Ovary (tissue), 3 donors: ENCODE results near the gene DCAF4L1.

Experiments
- EP300 ChIP-seq: sonication (generic); formaldehyde crosslinking; IDR thresholded peaks from one replicate; pipeline ENCODE4 v1.6.1; 2017; ENCODE audit warnings: antibody characterized with exemption
- POLR2A ChIP-seq: fragments of 450-650 bp; IDR thresholded peaks from one replicate; pipeline ENCODE4 v1.6.1; 2017; ENCODE audit warnings: antibody characterized with exemption, mild to moderate bottlenecking, moderate library complexity
- TF ChIP-seq, protein P1 (sequence below), 3 donors: fragments of 450-650 bp in 2 of 3; fragments of 200-600 bp in 1 of 3; IDR thresholded peaks; one replicate each; pipeline versions ENCODE4 v1.5.1 to v1.8.0; 2016 to 2022; ENCODE audit warnings: antibody characterized with exemption in 3 of 3, mild to moderate bottlenecking in 1 of 3
- donor health status: DM: no; HTN: no; CAD: no.

DNA sequence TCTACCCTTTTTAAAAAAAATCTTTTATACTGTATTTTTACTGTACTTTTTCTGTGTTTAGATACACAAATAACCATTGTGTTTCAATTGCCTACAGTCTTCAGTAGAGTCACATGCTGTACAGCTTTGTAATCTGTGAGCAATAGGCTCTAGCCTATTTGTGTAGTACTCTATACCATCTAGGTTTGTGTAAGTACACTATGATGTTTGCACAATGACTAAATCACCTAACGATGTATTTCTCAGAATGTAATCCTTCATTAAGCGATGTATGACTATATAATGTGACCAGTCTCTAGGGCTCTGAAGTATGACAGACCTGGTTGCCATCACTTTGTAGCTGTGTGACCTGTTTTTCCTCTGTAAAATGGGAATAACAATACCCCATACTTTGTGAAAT, 14.2 kb upstream of the DCAF4L1 start:
- TF ChIP-seq, protein P1, sequence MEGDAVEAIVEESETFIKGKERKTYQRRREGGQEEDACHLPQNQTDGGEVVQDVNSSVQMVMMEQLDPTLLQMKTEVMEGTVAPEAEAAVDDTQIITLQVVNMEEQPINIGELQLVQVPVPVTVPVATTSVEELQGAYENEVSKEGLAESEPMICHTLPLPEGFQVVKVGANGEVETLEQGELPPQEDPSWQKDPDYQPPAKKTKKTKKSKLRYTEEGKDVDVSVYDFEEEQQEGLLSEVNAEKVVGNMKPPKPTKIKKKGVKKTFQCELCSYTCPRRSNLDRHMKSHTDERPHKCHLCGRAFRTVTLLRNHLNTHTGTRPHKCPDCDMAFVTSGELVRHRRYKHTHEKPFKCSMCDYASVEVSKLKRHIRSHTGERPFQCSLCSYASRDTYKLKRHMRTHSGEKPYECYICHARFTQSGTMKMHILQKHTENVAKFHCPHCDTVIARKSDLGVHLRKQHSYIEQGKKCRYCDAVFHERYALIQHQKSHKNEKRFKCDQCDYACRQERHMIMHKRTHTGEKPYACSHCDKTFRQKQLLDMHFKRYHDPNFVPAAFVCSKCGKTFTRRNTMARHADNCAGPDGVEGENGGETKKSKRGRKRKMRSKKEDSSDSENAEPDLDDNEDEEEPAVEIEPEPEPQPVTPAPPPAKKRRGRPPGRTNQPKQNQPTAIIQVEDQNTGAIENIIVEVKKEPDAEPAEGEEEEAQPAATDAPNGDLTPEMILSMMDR (IDR thresholded peaks at IDR 0.05) = no peak
- no peak for TF ChIP-seq EP300
- TF ChIP-seq POLR2A = no peak
